ENCODE data around the gene IMMT. TPM values are rescaled to one million over a fixed set of nuclear protein-coding genes. Genes with fewer than 3 reads are reported as not detected.
"Not testable (repeated sequence)": the region's sequence is repeated elsewhere in the genome, so short reads cannot be mapped to it uniquely, and the experiment has no call there.

IMMT gene
- 160 and 180 TPM in 2 replicates for total RNA-seq

DNA sequence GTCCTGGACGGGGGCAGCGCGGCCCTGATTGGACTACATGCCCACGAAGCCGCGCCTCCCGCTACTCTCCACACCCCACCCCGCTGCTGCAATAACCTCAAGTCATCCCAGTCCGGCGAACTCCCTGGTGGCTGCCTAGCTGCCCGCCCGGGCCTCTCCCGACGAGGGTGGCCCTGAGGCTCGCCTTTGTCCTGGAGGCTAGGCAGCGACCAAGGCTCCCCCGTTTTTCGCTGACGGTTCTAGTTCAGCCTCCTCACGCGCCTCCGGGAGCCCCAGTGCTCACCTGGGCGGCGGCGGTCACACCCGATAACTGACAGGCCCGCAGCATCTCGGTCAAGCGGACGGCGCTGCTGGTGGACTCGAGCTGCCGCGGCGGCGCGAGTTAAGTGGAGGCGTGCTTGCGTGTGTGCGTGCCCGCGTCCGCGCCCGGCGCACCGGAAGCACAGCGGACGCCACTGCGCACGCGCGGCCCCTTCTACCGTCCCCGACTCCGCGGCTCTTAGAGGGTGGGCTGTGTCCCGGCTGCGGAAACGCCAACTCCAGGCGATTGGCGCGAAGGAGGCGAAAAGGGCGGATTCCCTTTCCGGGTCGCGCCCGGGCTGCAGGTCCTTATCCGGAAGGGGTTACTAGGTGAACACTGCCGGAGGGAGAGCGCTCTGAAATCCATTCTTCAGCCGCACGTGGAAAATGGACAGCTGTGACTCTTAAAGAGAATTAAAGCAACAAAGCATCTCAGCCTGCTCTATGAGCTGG lies at the start of gene IMMT:
IMMT (minus strand) TSS at position 408 of the 753 bp plus-strand sequence; CDS start at position 328, 80 bp downstream.
- H3K4me1 Mint-ChIP-seq (ENCODE audit: low read depth) = peaks cover 43% of the 10 kb centered on the region
- H3K27ac Mint-ChIP-seq = peak within 1 kb of the TSS; percentile 89
- peaks cover 35% of the 10 kb centered on the region for H3K36me3 Mint-ChIP-seq (ENCODE audit: low read depth)
- peak; percentile 91 for DNase-seq (ENCODE audit: low spot score)
- H3K27me3 Mint-ChIP-seq (ENCODE audit: low read depth) = no peaks in the 10 kb centered on the region
- no peaks in the 10 kb centered on the region for H3K9me3 Mint-ChIP-seq
- intact Hi-C loops (cut with micrococcal nuclease) = loop anchor here (1.0 to 10.0 kb wide), 8 partner anchors 10 to 868 kb away; partner anchors contain the start of genes C2orf68, CHMP3, KDM3A and PTCD3
- H3K4me3 Mint-ChIP-seq (ENCODE audit: low read depth) = peak within 1 kb of the TSS; percentile 96

DNA sequence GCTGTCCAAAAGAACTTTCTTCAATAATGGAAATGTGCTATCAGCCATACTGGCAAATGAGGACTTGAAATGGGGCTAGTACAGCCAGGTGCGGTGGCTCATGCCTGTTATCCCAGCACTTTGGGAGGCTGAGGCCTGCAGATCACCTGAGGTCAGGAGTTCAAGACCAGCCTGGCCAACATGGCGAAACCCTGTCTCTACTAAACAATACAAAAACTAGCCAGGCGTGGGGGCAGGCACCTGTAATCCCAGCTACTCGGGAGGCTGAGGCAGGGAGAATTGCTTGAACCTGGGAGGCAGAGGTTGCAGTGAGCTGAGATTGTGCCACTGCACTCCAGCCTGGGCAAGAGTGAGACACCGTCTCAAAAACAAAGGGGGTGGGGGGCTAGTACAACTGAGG lies 49.5 kb upstream of the IMMT start:
- intact Hi-C loops (cut with micrococcal nuclease); DNase-seq (ENCODE audit: low spot score); H3K27me3 Mint-ChIP-seq (ENCODE audit: low read depth); H3K36me3 Mint-ChIP-seq (ENCODE audit: low read depth); H3K4me1 Mint-ChIP-seq (ENCODE audit: low read depth); H3K27ac Mint-ChIP-seq; H3K4me3 Mint-ChIP-seq (ENCODE audit: low read depth); H3K9me3 Mint-ChIP-seq: not testable (repeated sequence)

DNA sequence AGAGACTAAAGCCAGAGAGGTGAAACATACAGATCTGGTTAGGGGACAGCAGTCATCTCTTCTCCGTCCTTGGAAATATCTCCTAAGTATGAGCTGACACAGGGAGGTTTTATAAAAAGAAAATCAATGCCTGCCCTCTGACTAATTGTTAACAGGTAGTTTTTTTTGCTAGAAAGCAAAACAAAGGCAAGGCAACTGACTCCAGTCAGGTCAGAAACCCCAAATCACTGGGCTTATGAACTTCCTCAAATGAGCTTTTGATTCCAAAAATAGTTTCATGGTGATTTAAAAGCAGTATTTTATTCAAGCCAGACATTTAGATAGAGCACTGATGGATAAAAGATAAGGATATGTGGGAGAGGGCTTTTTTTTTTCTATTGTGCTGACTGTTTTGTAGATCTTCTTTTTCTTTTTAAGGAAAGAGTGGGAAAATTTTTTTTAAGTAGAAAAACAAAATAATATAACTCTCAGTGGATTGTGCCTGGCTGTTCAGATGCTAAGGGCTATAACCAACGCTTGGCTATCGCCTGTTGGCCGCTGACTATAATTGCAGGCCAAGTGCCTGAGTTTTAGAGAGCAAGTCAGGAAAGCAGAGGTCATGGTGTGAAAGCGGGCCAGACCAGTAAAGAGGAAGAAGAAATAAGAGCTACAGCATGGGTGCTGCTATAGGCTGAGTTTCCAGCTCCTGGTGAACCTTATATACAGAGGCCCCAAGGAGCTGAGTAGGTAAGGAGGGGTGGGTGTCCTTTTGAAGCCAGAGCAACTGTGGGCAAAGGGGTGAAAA lies 48.9 kb upstream of the IMMT start:
- Mint-ChIP-seq H3K27me3 (ENCODE audit: low read depth) (peaks cover 8% of the 10 kb centered on the region), H3K27ac (no peak overlapping the region), H3K4me3 (ENCODE audit: low read depth) (no peak overlapping the region), H3K36me3 (ENCODE audit: low read depth) (no peaks in the 10 kb centered on the region), H3K4me1 (ENCODE audit: low read depth) (peaks cover 7% of the 10 kb centered on the region), H3K9me3 (no peaks in the 10 kb centered on the region)
- intact Hi-C loops (cut with micrococcal nuclease) = no loop called here
- no peak for DNase-seq (ENCODE audit: low spot score)

DNA sequence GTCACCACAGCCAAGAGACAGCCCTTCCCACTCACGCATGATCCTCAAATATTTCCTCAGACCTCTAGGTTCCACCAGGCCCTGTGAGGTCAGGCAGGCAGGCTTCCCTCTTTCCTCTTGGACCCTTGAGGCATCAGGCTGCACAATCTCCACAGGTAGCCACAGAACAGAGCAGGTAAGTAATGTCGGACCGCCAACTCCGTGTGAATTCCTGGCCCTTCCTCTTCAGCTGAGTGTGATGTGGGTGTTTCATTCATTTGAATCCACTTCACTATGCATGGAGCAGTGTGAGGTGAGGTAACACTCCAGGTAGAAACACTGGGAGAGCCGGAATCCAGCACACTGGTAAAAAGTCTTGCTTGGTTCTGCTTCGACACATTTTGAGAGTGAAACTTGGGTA lies 48.0 kb upstream of the IMMT start:
- Mint-ChIP-seq H3K9me3 (no peaks in the 10 kb centered on the region), H3K4me1 (ENCODE audit: low read depth) (peaks cover 14% of the 10 kb centered on the region), H3K36me3 (ENCODE audit: low read depth) (no peaks in the 10 kb centered on the region), H3K4me3 (ENCODE audit: low read depth) (no peak overlapping the region), H3K27ac (no peak overlapping the region), H3K27me3 (ENCODE audit: low read depth) (peaks cover 8% of the 10 kb centered on the region)
- intact Hi-C loops (cut with micrococcal nuclease) = no loop called here
- DNase-seq (ENCODE audit: low spot score) = no peak

DNA sequence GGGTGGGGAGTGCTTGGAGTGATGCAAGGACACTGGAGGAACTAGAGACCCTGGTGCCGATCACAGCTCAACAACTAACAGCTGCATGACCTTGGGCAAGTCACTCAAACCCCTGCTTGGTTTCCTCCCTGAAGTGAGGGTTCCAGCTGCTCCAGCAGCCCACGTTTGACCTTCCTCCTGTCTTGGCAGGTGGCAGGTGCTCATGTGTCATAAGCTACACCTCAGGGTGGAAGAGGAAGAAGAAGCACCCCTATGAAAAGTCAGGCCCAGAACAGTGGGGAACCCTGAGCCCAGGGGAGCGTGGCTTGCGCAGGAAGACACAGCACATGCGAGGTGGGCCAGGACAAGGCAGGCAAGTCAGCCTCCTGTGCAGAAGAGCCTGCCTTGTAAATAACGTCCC lies 46.3 kb upstream of the IMMT start:
- Mint-ChIP-seq H3K36me3 (ENCODE audit: low read depth) (no peaks in the 10 kb centered on the region), H3K4me3 (ENCODE audit: low read depth) (no peak overlapping the region), H3K27me3 (ENCODE audit: low read depth) (peaks cover 10% of the 10 kb centered on the region), H3K27ac (no peak overlapping the region), H3K9me3 (no peaks in the 10 kb centered on the region), H3K4me1 (ENCODE audit: low read depth) (peaks cover 20% of the 10 kb centered on the region)
- DNase-seq (ENCODE audit: low spot score) = no peak
- intact Hi-C loops (cut with micrococcal nuclease) = no loop called here

DNA sequence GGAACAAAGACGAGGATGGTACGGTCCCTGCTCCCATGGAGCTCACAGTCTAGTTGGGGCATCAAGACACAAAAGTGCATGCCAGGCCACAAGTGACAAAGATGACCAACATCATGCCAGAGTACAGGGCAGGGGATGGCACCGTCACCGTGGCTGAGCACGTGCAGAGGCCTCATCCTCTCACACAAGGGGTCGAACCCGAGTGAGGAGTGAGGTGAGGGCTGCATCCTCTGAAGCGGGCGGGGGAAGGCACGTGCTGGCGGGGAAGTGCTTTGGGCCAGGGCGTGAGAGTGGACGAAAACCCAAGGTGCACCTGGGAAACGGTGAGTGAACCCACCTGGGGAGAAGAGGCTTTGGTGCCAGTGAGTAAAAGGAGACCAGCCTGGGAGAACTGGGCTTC lies 45.0 kb upstream of the IMMT start:
- no peak for DNase-seq (ENCODE audit: low spot score)
- Mint-ChIP-seq H3K4me3 (ENCODE audit: low read depth) (no peak overlapping the region), H3K27me3 (ENCODE audit: low read depth) (peaks cover 11% of the 10 kb centered on the region), H3K4me1 (ENCODE audit: low read depth) (peaks cover 20% of the 10 kb centered on the region), H3K27ac (no peak overlapping the region), H3K9me3 (no peaks in the 10 kb centered on the region), H3K36me3 (ENCODE audit: low read depth) (no peaks in the 10 kb centered on the region)
- intact Hi-C loops (cut with micrococcal nuclease) = no loop called here

DNA sequence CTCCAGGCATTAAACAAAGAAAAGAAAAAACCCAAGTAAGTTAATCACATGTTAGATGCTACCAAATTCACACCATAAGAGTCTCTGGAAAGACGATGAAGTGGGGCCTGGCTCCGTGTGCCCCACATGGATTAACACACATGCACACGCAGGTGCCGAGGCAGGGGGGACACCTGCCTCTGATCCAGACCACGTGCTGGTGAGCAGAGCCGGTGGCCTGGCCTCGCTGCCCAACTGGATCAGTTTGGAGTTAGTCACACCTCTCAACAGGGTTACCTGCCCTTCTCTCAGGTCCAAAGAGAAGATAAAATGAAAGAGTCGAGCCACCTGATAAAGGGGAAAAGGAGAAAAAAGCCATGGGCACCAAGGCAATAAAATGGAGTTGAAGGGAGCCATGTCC lies 44.5 kb upstream of the IMMT start:
- H3K9me3 Mint-ChIP-seq = no peaks in the 10 kb centered on the region
- H3K4me3 Mint-ChIP-seq (ENCODE audit: low read depth) = no peak overlapping the region

DNA sequence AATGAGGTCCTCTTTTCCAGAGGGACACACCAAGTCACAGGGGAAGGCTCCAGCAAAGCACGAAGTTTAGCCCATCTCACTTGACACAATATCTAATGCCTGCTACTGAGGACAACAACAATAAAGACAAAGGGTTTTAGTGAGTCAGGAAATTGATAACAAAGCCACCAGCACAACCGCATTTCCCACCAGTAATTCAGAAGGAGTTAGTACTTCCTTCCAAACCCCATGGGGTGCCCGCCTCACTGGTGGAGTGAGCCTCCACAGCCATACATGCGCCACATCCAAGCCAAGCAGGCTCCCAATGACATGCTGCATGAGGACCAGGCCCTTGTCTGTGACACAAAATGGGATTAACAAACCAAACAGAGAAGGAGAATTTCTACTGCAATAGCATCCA lies 44.1 kb upstream of the IMMT start:
- H3K9me3 Mint-ChIP-seq = no peaks in the 10 kb centered on the region
- H3K4me3 Mint-ChIP-seq (ENCODE audit: low read depth) = no peak overlapping the region
- no peak overlapping the region for H3K27ac Mint-ChIP-seq
- H3K36me3 Mint-ChIP-seq (ENCODE audit: low read depth) = no peaks in the 10 kb centered on the region
- intact Hi-C loops (cut with micrococcal nuclease) = no loop called here
- peaks cover 15% of the 10 kb centered on the region for H3K27me3 Mint-ChIP-seq (ENCODE audit: low read depth)
- no peak for DNase-seq (ENCODE audit: low spot score)
- peaks cover 20% of the 10 kb centered on the region for H3K4me1 Mint-ChIP-seq (ENCODE audit: low read depth)

More for the DNA sequence above, 44.5 kb upstream of the IMMT start:
- intact Hi-C loops (cut with micrococcal nuclease) = no loop called here
- no peak overlapping the region for H3K27ac Mint-ChIP-seq
- peaks cover 11% of the 10 kb centered on the region for H3K27me3 Mint-ChIP-seq (ENCODE audit: low read depth)
- DNase-seq (ENCODE audit: low spot score) = no peak
- no peaks in the 10 kb centered on the region for H3K36me3 Mint-ChIP-seq (ENCODE audit: low read depth)
- H3K4me1 Mint-ChIP-seq (ENCODE audit: low read depth) = peaks cover 20% of the 10 kb centered on the region

DNA sequence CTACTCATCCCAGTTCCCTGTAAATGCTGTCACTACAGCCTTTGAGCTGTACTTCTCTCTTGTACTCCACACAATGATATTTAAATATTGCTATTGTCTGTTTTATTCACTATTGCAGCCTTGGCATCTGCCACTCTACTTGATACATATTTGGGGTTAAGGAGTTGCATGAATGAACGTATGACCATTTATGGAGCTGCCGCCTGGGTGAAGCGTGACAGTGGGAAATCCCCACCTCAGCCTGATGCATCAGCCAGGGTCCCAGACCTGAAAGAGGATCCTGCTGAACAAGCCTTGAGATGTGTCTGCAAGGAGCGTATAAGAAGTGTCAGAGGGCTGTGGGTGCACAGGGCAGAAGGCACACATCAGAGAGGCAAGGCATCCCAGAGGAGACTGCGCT lies 43.1 kb upstream of the IMMT start:
- Mint-ChIP-seq H3K27ac (peak overlapping the region; percentile 9), H3K36me3 (ENCODE audit: low read depth) (no peaks in the 10 kb centered on the region), H3K4me3 (ENCODE audit: low read depth) (peak overlapping the region; percentile 30), H3K4me1 (ENCODE audit: low read depth) (peaks cover 18% of the 10 kb centered on the region), H3K9me3 (no peaks in the 10 kb centered on the region), H3K27me3 (ENCODE audit: low read depth) (peaks cover 19% of the 10 kb centered on the region)
- intact Hi-C loops (cut with micrococcal nuclease) = no loop called here
- DNase-seq (ENCODE audit: low spot score) = peak; percentile 22

DNA sequence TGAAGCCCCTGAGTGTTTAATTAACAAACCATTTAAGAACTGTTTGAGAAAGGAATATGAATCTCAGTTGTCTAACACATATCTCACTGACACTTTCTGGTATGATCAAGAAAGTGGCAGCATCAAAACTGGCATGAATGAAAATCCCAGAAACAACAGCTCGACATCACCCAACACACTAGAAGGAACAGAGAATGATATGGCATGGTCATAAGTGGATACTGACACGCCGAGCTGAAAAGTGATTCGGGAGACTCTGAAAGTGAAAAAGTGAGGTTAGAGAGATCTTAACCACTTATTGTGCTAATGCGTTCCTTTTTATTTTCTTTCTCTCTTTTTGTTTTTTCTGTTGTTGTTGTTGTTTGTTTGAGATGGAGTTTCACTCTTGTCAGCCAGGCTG lies 41.9 kb upstream of the IMMT start:
- Mint-ChIP-seq H3K27ac (no peak overlapping the region), H3K4me1 (ENCODE audit: low read depth) (peaks cover 18% of the 10 kb centered on the region), H3K36me3 (ENCODE audit: low read depth) (no peaks in the 10 kb centered on the region), H3K4me3 (ENCODE audit: low read depth) (no peak overlapping the region), H3K9me3 (no peaks in the 10 kb centered on the region), H3K27me3 (ENCODE audit: low read depth) (peaks cover 12% of the 10 kb centered on the region)
- intact Hi-C loops (cut with micrococcal nuclease) = no loop called here
- DNase-seq (ENCODE audit: low spot score) = no peak

DNA sequence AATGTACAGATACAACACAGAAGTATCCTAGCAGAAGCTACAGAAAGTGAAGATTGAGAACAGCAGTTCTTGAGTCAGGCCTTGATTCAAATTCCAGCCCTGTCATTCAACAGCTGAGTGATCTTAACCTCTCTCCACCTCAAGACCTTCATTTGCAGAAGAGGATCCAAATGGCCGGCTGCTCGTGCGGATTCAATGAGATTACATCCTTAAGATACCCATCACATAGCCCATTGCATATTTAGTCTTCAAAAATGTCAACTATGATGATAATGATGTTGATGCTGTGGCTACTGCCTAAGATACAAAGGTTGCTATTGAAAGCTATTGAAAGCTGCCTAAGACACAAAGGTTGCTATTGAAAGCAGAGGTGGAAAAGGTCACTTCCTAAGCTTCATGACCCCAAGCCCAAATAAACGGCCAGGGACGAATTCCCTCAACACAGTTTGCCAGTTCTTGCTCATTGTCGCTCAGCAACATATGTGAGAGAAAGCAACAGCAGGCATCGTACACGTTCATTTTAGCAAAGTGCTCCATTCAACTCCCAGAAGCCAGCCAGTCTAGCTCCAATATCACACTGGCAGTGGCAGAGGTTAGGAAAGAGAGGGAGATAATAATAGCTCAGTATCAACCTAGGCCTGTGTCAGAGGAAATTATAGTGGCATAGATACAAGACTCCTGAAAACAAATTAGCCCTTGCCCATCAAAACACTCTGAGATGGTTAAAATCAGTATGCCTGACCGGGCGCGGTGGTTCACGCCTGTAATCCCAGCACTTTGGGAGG lies 40.1 kb upstream of the IMMT start:
- H3K36me3 Mint-ChIP-seq (ENCODE audit: low read depth) = no peaks in the 10 kb centered on the region
- peaks cover 12% of the 10 kb centered on the region for H3K27me3 Mint-ChIP-seq (ENCODE audit: low read depth)
- no peak for DNase-seq (ENCODE audit: low spot score)
- H3K4me1 Mint-ChIP-seq (ENCODE audit: low read depth) = peaks cover 18% of the 10 kb centered on the region
- no peak overlapping the region for H3K4me3 Mint-ChIP-seq (ENCODE audit: low read depth)
- H3K27ac Mint-ChIP-seq = no peak overlapping the region
- intact Hi-C loops (cut with micrococcal nuclease) = no loop called here
- no peaks in the 10 kb centered on the region for H3K9me3 Mint-ChIP-seq

DNA sequence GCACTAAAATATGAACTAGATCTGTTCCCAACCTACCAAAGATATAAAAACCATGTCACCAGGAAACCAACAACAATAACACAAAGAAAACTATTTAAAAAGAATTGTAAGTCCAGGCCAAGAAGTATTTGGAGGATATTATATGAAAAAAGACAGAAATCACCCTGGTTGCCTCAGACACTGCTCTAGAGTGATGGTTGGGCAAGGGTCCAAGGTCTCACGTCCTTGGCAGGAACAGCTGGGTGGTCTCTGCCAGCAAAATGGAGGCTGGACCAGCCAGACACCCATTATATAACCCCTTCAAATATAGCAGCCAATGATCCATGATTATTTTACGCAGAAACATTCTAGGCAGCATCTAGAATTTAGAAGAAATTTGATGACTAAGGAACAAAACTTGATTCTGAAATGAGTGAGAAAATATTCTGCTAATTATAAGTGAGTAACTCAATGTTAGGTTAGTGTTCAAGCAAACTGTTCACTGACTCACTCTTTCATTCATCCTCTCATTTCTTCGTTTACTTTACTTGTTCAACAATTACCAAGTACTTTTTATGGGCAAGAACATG lies 39.4 kb upstream of the IMMT start:
- no peaks in the 10 kb centered on the region for H3K9me3 Mint-ChIP-seq
- H3K4me3 Mint-ChIP-seq (ENCODE audit: low read depth) = no peak overlapping the region
- H3K27me3 Mint-ChIP-seq (ENCODE audit: low read depth) = peaks cover 12% of the 10 kb centered on the region

More for the DNA sequence above, 39.4 kb upstream of the IMMT start:
- no peaks in the 10 kb centered on the region for H3K36me3 Mint-ChIP-seq (ENCODE audit: low read depth)
- H3K4me1 Mint-ChIP-seq (ENCODE audit: low read depth) = peaks cover 18% of the 10 kb centered on the region
- intact Hi-C loops (cut with micrococcal nuclease) = no loop called here
- no peak overlapping the region for H3K27ac Mint-ChIP-seq
- no peak for DNase-seq (ENCODE audit: low spot score)
